HepG2 (cell line): ENCODE measurements around the gene CFH. TPM values are rescaled to one million over a fixed set of nuclear protein-coding genes. Genes with fewer than 3 reads are reported as not detected.

Experiments used
- ATAC-seq: fragments of 200-7000 bp; cut with Tn5 transposase; 3 replicates; pipeline ENCODE4 v1.9.1; 2020; ENCODE audit warnings: mild to moderate bottlenecking, moderate library complexity
- BruUV-seq: library from RNA; stranded (reverse); fragments of 400-500 nt; replicated peaks from 2 replicates; lab custom pipeline; 2021; lab: Mats Ljungman, UMichigan
- CTCF ChIA-PET: fragments of 300-600 bp; formaldehyde crosslinking; extraction: SDS; loops from one replicate; lab custom pipeline; 2021; ENCODE audit warnings: low total read pairs, inconsistent platforms, low intra/inter-chr PET ratio; lab: Yijun Ruan, JAX
- POLR2A ChIA-PET: fragments of 350-600 bp; sonication (Branson Sonifier 250); formaldehyde crosslinking; loops from one replicate; lab custom pipeline; 2020; ENCODE audit warnings: antibody characterized with exemption, inconsistent platforms; lab: Yijun Ruan, JAX
- DNase-seq: peaks from one replicate; pipeline ENCODE4 v3.0.0-alpha.2; 2015; ENCODE audit warnings: low spot score
- FAIRE-seq: peaks from 3 replicates; lab custom pipeline; 2011; peaks lifted over from hg19 to GRCh38; lab: Jason Lieb, UNC
- H2AFZ ChIP-seq: one replicate; pipeline ENCODE4 v1.6.1; 2011; ENCODE audit warnings: low read length, inconsistent platforms
- H3K27ac ChIP-seq: fragments of 300-600 bp; 3 replicates; pipeline ENCODE4 v1.8.0; 2011; ENCODE audit warnings: mixed run types, mild to moderate bottlenecking, mixed read lengths, low read length, inconsistent platforms; ENCODE audit not compliant: insufficient read depth; ENCODE audit errors: extremely low read length
- H3K27me3 ChIP-seq, 2 experiments: fragments of 200-600 bp in 1 of 2; 2 replicates in 1 of 2; 3 replicates in 1 of 2; pipeline versions ENCODE4 v1.6.0 to v1.8.0; 2011; ENCODE audit warnings: low read length in 2 of 2, mild to moderate bottlenecking in 2 of 2, moderate library complexity in 2 of 2, inconsistent platforms in 1 of 2; ENCODE audit not compliant: insufficient read depth in 2 of 2, control insufficient read depth in 1 of 2
- H3K36me3 ChIP-seq, 2 experiments: fragments of 200-600 bp in 1 of 2; replicated peaks in 1 of 2; 2 replicates in 1 of 2; 3 replicates in 1 of 2; pipeline versions ENCODE4 v1.5.1 to v1.8.0; 2011; ENCODE audit warnings: low read length in 2 of 2, inconsistent platforms in 1 of 2; ENCODE audit not compliant: insufficient read depth in 2 of 2, control insufficient read depth in 1 of 2
- H3K4me1 ChIP-seq: 2 replicates; pipeline ENCODE4 v1.5.1; 2012; ENCODE audit warnings: low read length, inconsistent platforms; ENCODE audit not compliant: insufficient read depth
- H3K4me2 ChIP-seq: 2 replicates; pipeline ENCODE4 v1.6.0; 2011; ENCODE audit warnings: low read depth, low read length, inconsistent platforms
- H3K4me3 ChIP-seq, 3 experiments: fragments of 200-600 bp in 1 of 3; sonication (generic), shearing (Covaris generic) in 1 of 3; replicated peaks in 1 of 3; 2 replicates each; pipeline ENCODE4 v1.5.1; 2011 to 2016; ENCODE audit warnings: low read length in 3 of 3, inconsistent platforms in 2 of 3, low read depth in 2 of 3, mild to moderate bottlenecking in 2 of 3, control low read depth in 1 of 3, mixed read lengths in 1 of 3; ENCODE audit not compliant: insufficient read depth in 1 of 3
- H3K79me2 ChIP-seq: one replicate; pipeline ENCODE4 v1.6.1; 2011; ENCODE audit warnings: low read length, inconsistent platforms; ENCODE audit not compliant: insufficient read depth
- H3K9ac ChIP-seq: 2 replicates; pipeline ENCODE4 v1.6.0; 2011; ENCODE audit warnings: mild to moderate bottlenecking, low read depth, low read length, inconsistent platforms; ENCODE audit not compliant: insufficient read depth
- H3K9me3 ChIP-seq: 2 replicates; pipeline ENCODE4 v1.5.1; 2012; ENCODE audit warnings: mild to moderate bottlenecking, low read length
- H4K20me1 ChIP-seq: 2 replicates; pipeline ENCODE4 v1.6.0; 2011; ENCODE audit warnings: inconsistent platforms, mild to moderate bottlenecking, low read length, moderate library complexity; ENCODE audit not compliant: insufficient read depth
- KDM4B ChIP-seq: sonication (generic); formaldehyde crosslinking; IDR thresholded peaks from 2 replicates; pipeline ENCODE4 v1.4.0; 2020; ENCODE audit warnings: missing genetic modification reagents
- KLF16 ChIP-seq, 2 experiments: sonication (generic) in 1 of 2; formaldehyde crosslinking in 1 of 2; IDR thresholded peaks; 2 replicates each; pipeline versions ENCODE4 v1.6.1 to v1.8.0; 2016 to 2023; ENCODE audit warnings: missing genetic modification reagents in 2 of 2, missing compliant biosample characterization in 1 of 2
- LRRFIP1 ChIP-seq: sonication (generic); formaldehyde crosslinking; conservative IDR thresholded peaks from 2 replicates; pipeline ENCODE4 v1.4.0; 2020; ENCODE audit warnings: missing genetic modification reagents
- NFKB2 ChIP-seq: sonication (generic); formaldehyde crosslinking; IDR thresholded peaks from 2 replicates; pipeline ENCODE4 v1.4.0; 2020; ENCODE audit warnings: missing genetic modification reagents, borderline replicate concordance
- NFYB ChIP-seq: sonication (generic); formaldehyde crosslinking; IDR thresholded peaks from 2 replicates; pipeline ENCODE4 v1.4.0; 2020; ENCODE audit warnings: missing genetic modification reagents
- RARA ChIP-seq: IDR thresholded peaks from 2 replicates; pipeline ENCODE4 v1.6.1; 2016; ENCODE audit warnings: missing genetic modification reagents, missing compliant biosample characterization
- ZNF234 ChIP-seq: sonication (generic); formaldehyde crosslinking; conservative IDR thresholded peaks from 2 replicates; pipeline ENCODE4 v1.5.1; 2020; ENCODE audit warnings: mild to moderate bottlenecking, missing genetic modification reagents
- ZNF256 ChIP-seq: sonication (generic); formaldehyde crosslinking; conservative IDR thresholded peaks from 2 replicates; pipeline ENCODE4 v1.4.0; 2020; ENCODE audit warnings: missing genetic modification reagents
- ZNF616 ChIP-seq: sonication (generic); formaldehyde crosslinking; IDR thresholded peaks from 2 replicates; pipeline ENCODE4 v1.5.0; 2020; ENCODE audit warnings: low read depth, mild to moderate bottlenecking, missing genetic modification reagents
- ZNF780A ChIP-seq: sonication (generic); formaldehyde crosslinking; IDR thresholded peaks from 2 replicates; pipeline ENCODE4 v1.8.0; 2022; ENCODE audit warnings: mild to moderate bottlenecking, missing genetic modification reagents, moderate library complexity
- ZNF841 ChIP-seq: sonication (generic); formaldehyde crosslinking; IDR thresholded peaks from 2 replicates; pipeline ENCODE4 v1.8.1; 2023; ENCODE audit warnings: missing genetic modification reagents, borderline replicate concordance
- ZSCAN9 ChIP-seq: IDR thresholded peaks from 2 replicates; pipeline ENCODE4 v1.6.1; 2016; ENCODE audit warnings: borderline replicate concordance
- ZZZ3 ChIP-seq: sonication (generic); formaldehyde crosslinking; IDR thresholded peaks from 2 replicates; pipeline ENCODE4 v1.4.0; 2020; ENCODE audit warnings: missing genetic modification reagents, mild to moderate bottlenecking, borderline replicate concordance
- WGBS: methylation state at CpG from one replicate; pipeline ENCODE4 v1.1.6; 2017; ENCODE audit warnings: low lambda C conversion rate; 5-methylcytosine and 5-hydroxymethylcytosine counted together
- in situ Hi-C: cut with HindIII; loops from 2 replicates; pipeline ENCODE4 v1.10.0; 2017; ENCODE audit warnings: low pct_unique_long_range_greater_than_20kb; ENCODE audit not compliant: extremely low pct_ligation_motif_present
- intact Hi-C: fragments of 100-400 bp; cut with micrococcal nuclease; formaldehyde crosslinking; loops from one replicate; pipeline ENCODE4 v1.10.0; 2022; ENCODE audit not compliant: unreplicated experiment
- polyA plus RNA-seq, 8 experiments: library from polyadenylated mRNA; depleted of rRNA in 3 of 8; stranded (reverse) in 7 of 8; unstranded in 1 of 8; fragments of >200 nt; fragmentation: Illumina TruSeq in 4 of 8; extraction: Trizol in 4 of 8; gene quantifications; 2 replicates each; pipeline versions ENCODE4 v1.2.1 to v1.2.3, GENCODE V29; 2011 to 2016; ENCODE audit warnings: low read depth in 4 of 8, missing spikeins in 1 of 8, mixed read lengths in 1 of 8; ENCODE audit not compliant: insufficient read depth in 1 of 8
- total RNA-seq, 5 experiments: library from RNA; depleted of rRNA; stranded (reverse); fragments of >200 nt; fragmentation: Illumina TruSeq; extraction: Trizol; gene quantifications; 2 replicates each; pipeline ENCODE4 v1.2.3, GENCODE V29; 2016; ENCODE audit warnings: low read depth in 1 of 5

CFH gene
- total and polyA plus RNA-seq, 2 of the 13 experiments (the other 11 are each of a cell fraction or from before 2014, with no cell fraction given): not detected

GRCh38 chr1:196654271-196654670, 2.4 kb downstream of the CFH start:
- 2% methylated on average over 2 of the region's 2 CpGs for WGBS
- H3K4me3 ChIP-seq: no peak overlapping the region
- intact Hi-C loops: no loop called here
- DNase-seq (no peak), ATAC-seq (no peak), FAIRE-seq (no peak)
- H3K4me2 ChIP-seq: no peak overlapping the region
- H3K27ac ChIP-seq: no peak overlapping the region
- no TSS peak for BruUV-seq
- ChIA-PET CTCF (no interaction called here), POLR2A (no interaction called here)
- no peak overlapping the region for H3K9ac ChIP-seq
- H3K36me3 ChIP-seq: no peaks in the 10 kb centered on the region
- no peak overlapping the region for H2AFZ ChIP-seq
- no peaks in the 10 kb centered on the region for H3K4me1 ChIP-seq
- H3K27me3 ChIP-seq: no peaks in the 10 kb centered on the region
- H3K9me3 ChIP-seq: no peaks in the 10 kb centered on the region
- in situ Hi-C loops: loop anchor here (10.0 kb wide), 1 partner anchor 309 kb away; no protein-coding TSS in a partner anchor
- H3K79me2 ChIP-seq: no peaks in the 10 kb centered on the region
- TF ChIP-seq ZNF234 (CRISPR knock-in tag) (no peak), NFYB (no peak), RARA (no peak), ZNF780A (CRISPR knock-in tag) (no peak), KLF16 (CRISPR knock-in tag; IDR thresholded peaks at IDR 0.05) (no peak), NFKB2 (CRISPR knock-in tag) (no peak), ZNF616 (CRISPR knock-in tag) (no peak), ZZZ3 (CRISPR knock-in tag) (no peak), ZNF841 (no peak), ZSCAN9 (no peak), ZNF256 (CRISPR knock-in tag) (no peak), LRRFIP1 (CRISPR knock-in tag) (no peak), KDM4B (CRISPR knock-in tag) (no peak)
- H4K20me1 ChIP-seq: no peaks in the 10 kb centered on the region
